K562 (cell line): ENCODE measurements around the gene PDGFD. TPM values are rescaled to one million over a fixed set of nuclear protein-coding genes. Genes with fewer than 3 reads are reported as not detected.

Experiments used
- ATAC-seq: fragments of 200-7000 bp; cut with Tn5 transposase; 3 replicates; pipeline ENCODE4 v1.9.1; 2020; ENCODE audit warnings: moderate library complexity
- BruUV-seq: library from RNA; stranded (reverse); fragments of 400-500 nt; replicated peaks from 2 replicates; lab custom pipeline; 2021; lab: Mats Ljungman, UMichigan
- CTCF ChIA-PET: fragments of 300-600 bp; formaldehyde crosslinking; extraction: SDS; loops from one replicate; lab custom pipeline; 2021; ENCODE audit warnings: low intra/inter-chr PET ratio; lab: Yijun Ruan, JAX
- POLR2A ChIA-PET: fragments of 300-600, 350-650 bp; sonication (Branson Sonifier 250); formaldehyde crosslinking; extraction: SDS; loops from one replicate; lab custom pipeline; 2021; ENCODE audit warnings: antibody characterized with exemption, inconsistent platforms; lab: Yijun Ruan, JAX
- DNase-seq, 4 experiments: peaks; one replicate each; pipeline versions ENCODE4 v3.0.0 to v3.0.0-alpha.2; 2011 to 2018; ENCODE audit warnings: low spot score in 3 of 4, mixed read lengths in 3 of 4; ENCODE audit errors: extremely low read depth in 1 of 4
- FAIRE-seq: peaks from 2 replicates; lab custom pipeline; 2011; peaks lifted over from hg19 to GRCh38; lab: Jason Lieb, UNC
- H2AFZ ChIP-seq: 2 replicates; pipeline ENCODE4 v1.6.0; 2011; ENCODE audit warnings: low read depth, low read length, control low read depth, inconsistent platforms
- H3K27ac ChIP-seq: fragments of 200-600 bp; 3 replicates; pipeline ENCODE4 v1.8.0; 2011; ENCODE audit warnings: low read depth, mild to moderate bottlenecking, control low read depth, inconsistent platforms, low read length, moderate library complexity, mixed read lengths; ENCODE audit errors: extremely low read depth
- H3K27me3 ChIP-seq, 2 experiments: fragments of 300-600 bp in 1 of 2; 2 replicates in 1 of 2; 3 replicates in 1 of 2; pipeline versions ENCODE4 v1.6.0 to v1.8.0; 2011; ENCODE audit warnings: inconsistent platforms in 2 of 2, low read length in 2 of 2, mild to moderate bottlenecking in 1 of 2, mixed read lengths in 1 of 2, moderate library complexity in 1 of 2; ENCODE audit not compliant: control insufficient read depth in 2 of 2, insufficient read depth in 2 of 2
- H3K36me3 ChIP-seq: fragments of 300-600 bp; 3 replicates; pipeline ENCODE4 v1.8.0; 2011; ENCODE audit warnings: mild to moderate bottlenecking, low read length, inconsistent platforms; ENCODE audit not compliant: control insufficient read depth, insufficient read depth
- H3K4me1 ChIP-seq, 2 experiments: fragments of 200-600 bp in 1 of 2; replicated peaks in 1 of 2; 2 replicates in 1 of 2; 3 replicates in 1 of 2; pipeline versions ENCODE4 v1.5.1 to v1.8.0; 2011; ENCODE audit warnings: inconsistent platforms in 2 of 2, low read length in 2 of 2, mild to moderate bottlenecking in 1 of 2, mixed read lengths in 1 of 2, moderate library complexity in 1 of 2; ENCODE audit not compliant: control insufficient read depth in 2 of 2, insufficient read depth in 2 of 2
- H3K4me2 ChIP-seq: 2 replicates; pipeline ENCODE4 v1.6.1; 2011; ENCODE audit warnings: low read length, control low read depth, inconsistent platforms, mixed read lengths; ENCODE audit not compliant: insufficient read depth
- H3K4me3 ChIP-seq: fragments of 200-600 bp; sonication (generic), shearing (Covaris generic); 2 replicates; pipeline ENCODE4 v1.5.1; 2016; ENCODE audit warnings: control low read depth, inconsistent platforms
- H3K79me2 ChIP-seq: fragments of 200-600 bp; 3 replicates; pipeline ENCODE4 v1.8.0; 2011; ENCODE audit warnings: low read length, inconsistent platforms; ENCODE audit not compliant: control insufficient read depth, insufficient read depth
- H3K9ac ChIP-seq, 2 experiments: 2 replicates each; pipeline versions ENCODE4 v1.6.0 to v1.6.1; 2011; ENCODE audit warnings: low read depth in 2 of 2, low read length in 2 of 2, control low read depth in 1 of 2, inconsistent platforms in 1 of 2, mild to moderate bottlenecking in 1 of 2, mixed read lengths in 1 of 2; ENCODE audit not compliant: insufficient read depth in 1 of 2
- H3K9me1 ChIP-seq: one replicate; pipeline ENCODE4 v1.6.0; 2011; ENCODE audit warnings: inconsistent platforms, mild to moderate bottlenecking, low read length, moderate library complexity; ENCODE audit not compliant: control insufficient read depth, insufficient read depth
- H3K9me3 ChIP-seq: replicated peaks from 2 replicates; pipeline ENCODE4 v1.5.1; 2011; ENCODE audit warnings: low read depth, low read length, inconsistent platforms; ENCODE audit not compliant: control insufficient read depth, insufficient read depth
- H4K20me1 ChIP-seq: replicated peaks from 2 replicates; pipeline ENCODE4 v1.6.1; 2011; ENCODE audit warnings: low read length, inconsistent platforms, mixed read lengths; ENCODE audit not compliant: control insufficient read depth, insufficient read depth
- BCL6 ChIP-seq: fragments of 250-450 bp; sonication (Bioruptor Pico); IDR thresholded peaks from 2 replicates; pipeline ENCODE4 v1.4.0; 2020
- BDP1 ChIP-seq: IDR thresholded peaks from 3 replicates; pipeline ENCODE4 v1.6.1; 2011; ENCODE audit not compliant: insufficient read length, insufficient read depth
- CBX3 ChIP-seq, 2 experiments: IDR thresholded peaks; 1 replicate in 1 of 2; 2 replicates in 1 of 2; pipeline ENCODE4 v1.6.1; 2012; ENCODE audit warnings: inconsistent platforms in 2 of 2, low read length in 2 of 2, borderline replicate concordance in 1 of 2, control low read depth in 1 of 2
- CCNT2 ChIP-seq: IDR thresholded peaks from 2 replicates; pipeline ENCODE4 v1.6.1; 2011; ENCODE audit warnings: borderline replicate concordance, low read depth, mild to moderate bottlenecking, moderate library complexity, mixed read lengths, low read length; ENCODE audit not compliant: insufficient read length; ENCODE audit errors: extremely low read depth
- KDM4B ChIP-seq, 2 experiments: fragments of 450-650 bp in 1 of 2; sonication (generic) in 1 of 2; IDR thresholded peaks; 2 replicates each; pipeline ENCODE4 v1.6.1; 2016 to 2017; ENCODE audit warnings: borderline replicate concordance in 2 of 2, antibody characterized with exemption in 1 of 2, low read depth in 1 of 2, mild to moderate bottlenecking in 1 of 2
- NONO ChIP-seq, 2 experiments: fragments of 200-400 bp in 1 of 2; fragments of 450-650 bp in 1 of 2; formaldehyde crosslinking in 1 of 2; IDR thresholded peaks; 2 replicates each; pipeline ENCODE4 v1.6.1; 2017; ENCODE audit warnings: low read depth in 2 of 2, mild to moderate bottlenecking in 2 of 2, moderate library complexity in 2 of 2, low read length in 1 of 2
- POU5F1 ChIP-seq: fragments of 150-350 bp; IDR thresholded peaks from 2 replicates; pipeline ENCODE4 v1.6.1; 2014; ENCODE audit warnings: borderline replicate concordance, low read length, low read depth, mild to moderate bottlenecking; ENCODE audit not compliant: partially characterized antibody
- ZNF584 ChIP-seq: fragments of 200-800 bp; sonication (Bioruptor generic); IDR thresholded peaks from 2 replicates; pipeline ENCODE4 v1.6.1; 2016; ENCODE audit warnings: low read depth, mild to moderate bottlenecking, missing genetic modification characterization, missing compliant biosample characterization
- WGBS: fragments of 100-300 bp; shearing (Covaris generic); methylation state at CpG from one replicate; pipeline ENCODE4 v1.1.6; 2016; ENCODE audit warnings: low coverage, mixed read lengths; ENCODE audit not compliant: insufficient coverage; ENCODE audit errors: missing lambda C conversion rate; 5-methylcytosine and 5-hydroxymethylcytosine counted together
- in situ Hi-C: fragments of 300-500 bp; cut with MboI; formaldehyde crosslinking; loops from 4 replicates; pipeline ENCODE4 v1.15.0; 2018; ENCODE audit warnings: inconsistent platforms, mixed read lengths
- intact Hi-C: fragments of 100-400 bp; cut with micrococcal nuclease; formaldehyde crosslinking; loops from 2 replicates; pipeline ENCODE4 v1.14.2; 2022
- polyA plus RNA-seq, 8 experiments: library from polyadenylated mRNA; depleted of rRNA in 4 of 8; stranded (reverse) in 5 of 8; unstranded in 3 of 8; fragments of >200 nt; fragmentation: Nextera tagmentation in 2 of 8; fragmentation: Illumina TruSeq in 1 of 8; extraction: Ambion mirVana in 2 of 8; extraction: Trizol in 1 of 8; gene quantifications; 2 replicates each; pipeline versions ENCODE4 v1.2.1 to v1.2.3, GENCODE V29; 2011 to 2014; ENCODE audit warnings: inconsistent platforms in 1 of 8, missing spikeins in 1 of 8
- total RNA-seq, 7 experiments: library from RNA; depleted of rRNA in 6 of 7; stranded (reverse); fragments of >200 nt in 6 of 7; fragmentation: Illumina TruSeq in 2 of 7; extraction: Trizol in 2 of 7; gene quantifications; 2 replicates each; pipeline versions ENCODE4 v1.2.1 to v1.2.3, GENCODE V29; 2011 to 2021; ENCODE audit warnings: low replicate concordance in 1 of 7
- TF ChIP-seq, protein P1 (sequence below): sonication (generic); formaldehyde crosslinking; IDR thresholded peaks from 2 replicates; pipeline ENCODE4 v1.8.0; 2023; ENCODE audit warnings: mild to moderate bottlenecking, missing genetic modification reagents

PDGFD gene
- total and polyA plus RNA-seq, 9 of the 15 experiments (the other 6 are each of a cell fraction or from before 2014, with no cell fraction given) = 0.11 TPM; not detected in 8

DNA sequence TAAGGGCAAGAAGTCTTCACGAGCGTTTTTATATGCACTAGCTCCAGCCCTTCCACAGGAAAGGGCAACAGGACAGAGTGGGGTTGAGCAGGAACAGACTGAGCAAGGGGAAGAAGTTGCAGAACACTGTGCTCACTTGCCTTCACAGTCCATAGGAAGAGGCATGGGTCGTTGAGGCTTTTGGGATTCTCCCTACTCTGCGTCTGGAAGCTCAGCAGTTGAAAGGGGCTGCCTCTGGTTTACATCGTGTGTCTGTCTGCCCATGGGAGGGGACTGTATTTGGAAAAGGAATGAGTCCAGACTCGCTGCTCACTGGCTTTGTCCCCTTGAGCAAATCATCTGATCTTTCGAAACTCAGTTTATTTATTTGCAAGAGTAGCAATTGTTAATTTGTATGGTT lies 1.1 kb upstream of the PDGFD start:
- CTCF ChIA-PET = no interaction called here
- in situ Hi-C loops = no loop called here
- Histone ChIP-seq H3K9me3 (no peaks in the 10 kb centered on the region), H3K27me3 (no peaks in the 10 kb centered on the region), H3K9me1 (no peaks in the 10 kb centered on the region), H2AFZ (no peak overlapping the region), H3K4me2 (no peak overlapping the region), H3K4me1 (no peaks in the 10 kb centered on the region), H3K9ac (no peak overlapping the region), H3K27ac (no peak overlapping the region), H4K20me1 (no peaks in the 10 kb centered on the region), H3K36me3 (no peaks in the 10 kb centered on the region), H3K79me2 (no peaks in the 10 kb centered on the region), H3K4me3 (no peak overlapping the region)
- ATAC-seq = no peak
- intact Hi-C loops = no loop called here
- TF ChIP-seq, protein P1, sequence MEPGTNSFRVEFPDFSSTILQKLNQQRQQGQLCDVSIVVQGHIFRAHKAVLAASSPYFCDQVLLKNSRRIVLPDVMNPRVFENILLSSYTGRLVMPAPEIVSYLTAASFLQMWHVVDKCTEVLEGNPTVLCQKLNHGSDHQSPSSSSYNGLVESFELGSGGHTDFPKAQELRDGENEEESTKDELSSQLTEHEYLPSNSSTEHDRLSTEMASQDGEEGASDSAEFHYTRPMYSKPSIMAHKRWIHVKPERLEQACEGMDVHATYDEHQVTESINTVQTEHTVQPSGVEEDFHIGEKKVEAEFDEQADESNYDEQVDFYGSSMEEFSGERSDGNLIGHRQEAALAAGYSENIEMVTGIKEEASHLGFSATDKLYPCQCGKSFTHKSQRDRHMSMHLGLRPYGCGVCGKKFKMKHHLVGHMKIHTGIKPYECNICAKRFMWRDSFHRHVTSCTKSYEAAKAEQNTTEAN (CRISPR knock-in tag) = no peak
- TF ChIP-seq ZNF584 (CRISPR knock-in tag) = no peak
- TF ChIP-seq CBX3 (IDR thresholded peaks at IDR 0.05; ENCODE audit: borderline replicate concordance in 1 of 2, low read length in 2 of 2) = no peak
- no peak for TF ChIP-seq POU5F1
- no peak for TF ChIP-seq BCL6 (CRISPR knock-in tag)
- TF ChIP-seq BDP1 = no peak
- no peak for TF ChIP-seq NONO (IDR thresholded peaks at IDR 0.05; ENCODE audit: low read depth in 2 of 2, low read length in 1 of 2)
- no peak for TF ChIP-seq CCNT2
- TF ChIP-seq KDM4B (IDR thresholded peaks at IDR 0.05; ENCODE audit: borderline replicate concordance in 2 of 2, low read depth in 1 of 2) = no peak
- TF ChIP-seq, all 486 proteins: peak for 0
- FAIRE-seq = no peak
- POLR2A ChIA-PET = no interaction called here
- no TSS peak for BruUV-seq
- no peak for DNase-seq
- 0% methylated on average over 7 of the region's 7 CpGs for WGBS
